ENCODE results near the gene COL4A2.
"Not testable (repeated sequence)": the region's sequence is repeated elsewhere in the genome, so short reads cannot be mapped to it uniquely, and the experiment has no call there.

Gene COL4A2

DNA sequence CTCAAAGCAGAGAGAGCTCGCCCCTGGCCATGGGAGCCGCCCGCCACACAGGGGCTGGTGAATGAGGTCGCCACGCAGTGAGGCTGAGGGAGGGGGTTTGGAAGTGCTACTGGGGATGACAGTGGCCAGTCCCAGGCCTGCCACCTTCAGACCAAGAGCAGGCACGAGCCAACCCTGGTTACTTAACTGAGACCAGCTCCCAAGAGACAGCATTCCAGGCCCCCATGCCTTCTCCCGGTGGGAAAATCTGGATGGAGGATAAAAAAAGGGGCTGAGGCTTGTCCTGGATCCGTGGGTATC lies 211.1 kb downstream of the COL4A2 start:
- no peak for DNase-seq (ENCODE audit: low spot score)

GRCh38 chr13:110518571-110518970 lies 211.5 kb downstream of the COL4A2 start:
- no peak for DNase-seq (ENCODE audit: low spot score)

- DNase-seq (ENCODE audit: low spot score): no peak
Measured at GRCh38 chr13:110519046-110519445, 212.0 kb downstream of the COL4A2 start.

GRCh38 chr13:110519506-110519905 lies 212.4 kb downstream of the COL4A2 start:
- no peak for DNase-seq (ENCODE audit: low spot score)

- no peak for DNase-seq (ENCODE audit: low spot score)
Measured at GRCh38 chr13:110520431-110521295, 213.6 kb downstream of the COL4A2 start.

DNA sequence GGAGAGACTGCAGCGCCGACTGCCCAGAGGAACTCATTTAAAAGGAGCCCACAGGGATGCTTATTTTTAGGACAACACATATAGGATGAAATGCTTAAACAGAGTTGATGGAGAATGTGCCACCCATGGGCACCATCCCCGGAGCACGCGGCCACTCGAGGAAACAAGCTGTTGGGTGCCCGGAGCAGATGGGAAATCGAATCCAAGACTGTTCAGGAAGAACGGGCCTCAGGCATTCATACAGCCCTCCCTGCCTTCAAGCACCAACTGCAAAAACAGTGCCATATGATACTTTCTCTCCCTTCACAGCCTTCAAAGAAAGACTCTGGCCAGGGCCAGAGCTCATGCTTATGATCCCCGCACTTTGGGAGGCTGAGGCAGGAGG lies 214.2 kb downstream of the COL4A2 start:
- no peak for DNase-seq (ENCODE audit: low spot score)

GRCh38 chr13:110521946-110522345 lies 214.9 kb downstream of the COL4A2 start:
- no peak for DNase-seq (ENCODE audit: low spot score)

DNA sequence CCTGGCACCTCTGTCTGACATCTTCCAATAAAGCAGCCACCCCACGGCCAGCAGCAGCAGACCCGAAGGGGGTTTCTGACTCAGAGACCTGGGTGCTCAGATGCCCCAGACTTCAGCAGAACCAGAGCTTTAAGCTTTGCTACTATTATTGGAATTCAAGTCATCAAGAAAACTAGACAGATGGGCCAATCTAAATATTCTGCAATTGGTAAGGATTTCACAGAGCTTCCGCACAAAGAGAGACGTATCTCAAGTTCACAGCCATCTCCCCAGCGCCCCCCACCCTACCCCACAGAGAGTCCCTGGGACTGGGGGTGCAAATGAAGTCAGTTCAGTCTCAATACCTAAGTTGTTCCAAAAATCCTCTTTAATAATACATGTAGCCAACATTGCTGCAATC lies 215.6 kb downstream of the COL4A2 start:
- DNase-seq (ENCODE audit: low spot score): no peak

GRCh38 chr13:110523180-110523579 lies 216.1 kb downstream of the COL4A2 start:
- no peak for DNase-seq (ENCODE audit: low spot score)

DNA sequence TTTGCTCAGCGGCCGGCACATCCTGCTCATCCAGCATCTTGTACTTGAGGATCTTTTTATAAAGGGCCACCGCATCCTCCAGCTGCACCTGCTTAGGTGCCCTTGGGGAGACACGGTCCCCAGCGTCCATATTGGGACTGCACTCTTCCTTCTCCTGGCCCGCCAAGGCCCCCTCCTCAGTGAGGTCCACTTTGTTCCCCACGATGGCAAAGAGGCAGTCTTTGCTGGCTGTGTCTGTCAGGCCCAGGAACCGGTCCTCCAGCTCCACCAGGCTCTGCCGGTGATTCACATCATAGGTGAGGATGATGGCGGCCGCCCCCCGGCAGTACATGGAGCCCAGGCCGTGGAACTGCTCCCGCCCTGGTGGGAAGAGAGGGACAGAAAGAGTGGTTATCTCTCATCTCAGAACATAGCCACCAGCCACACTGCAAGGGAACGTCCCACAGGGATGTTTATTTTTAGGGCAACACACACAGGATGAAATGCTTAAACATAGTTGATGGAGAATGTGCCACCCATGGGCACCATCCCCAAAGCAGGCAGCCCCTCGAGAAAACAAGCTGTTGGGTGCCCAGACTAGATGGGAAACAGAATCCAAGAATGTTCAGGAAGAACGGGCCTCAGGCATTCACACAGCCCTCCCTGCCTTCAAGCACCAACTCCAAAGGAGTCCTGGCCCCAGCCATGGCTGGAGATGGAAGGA lies 216.9 kb downstream of the COL4A2 start:
- no peak for DNase-seq (ENCODE audit: low spot score)

DNA sequence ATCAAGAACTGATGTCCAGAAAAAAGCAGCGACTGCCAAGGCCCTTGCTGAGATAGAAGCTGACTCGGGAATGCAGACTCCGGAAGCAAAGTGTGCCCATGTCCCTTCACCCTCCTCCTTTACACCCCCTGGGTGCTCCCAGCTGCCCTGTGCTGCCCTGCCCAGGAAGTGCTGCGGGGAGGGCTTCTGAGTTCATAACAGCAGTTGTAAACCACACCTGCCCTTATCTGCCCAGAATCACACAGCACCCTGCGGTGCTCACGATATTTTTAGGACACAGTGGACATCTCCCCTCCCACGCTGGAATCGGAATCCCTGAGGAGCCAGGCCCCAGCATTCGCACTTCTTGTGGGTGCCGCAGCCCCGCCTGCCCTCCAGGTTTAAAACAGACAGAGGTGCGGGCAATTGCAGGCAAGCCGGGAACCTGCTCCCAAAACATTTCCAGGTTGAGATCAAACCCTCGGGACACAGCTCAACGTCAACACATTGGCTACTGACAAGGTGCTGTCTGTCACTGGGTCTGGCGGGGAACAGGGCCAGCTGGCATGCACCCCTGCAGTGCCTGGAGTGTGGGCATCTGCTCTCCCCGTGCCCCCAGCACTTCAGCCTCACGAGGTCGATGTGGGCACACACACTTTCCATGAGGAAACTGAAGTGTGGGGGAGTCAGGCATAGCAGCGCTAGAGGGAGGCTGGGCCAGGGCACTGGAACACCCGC lies 217.6 kb downstream of the COL4A2 start:
- peak; percentile 80 for DNase-seq (ENCODE audit: low spot score)

GRCh38 chr13:110525328-110526319 lies 218.5 kb downstream of the COL4A2 start:
- no peak for DNase-seq (ENCODE audit: low spot score)

DNA sequence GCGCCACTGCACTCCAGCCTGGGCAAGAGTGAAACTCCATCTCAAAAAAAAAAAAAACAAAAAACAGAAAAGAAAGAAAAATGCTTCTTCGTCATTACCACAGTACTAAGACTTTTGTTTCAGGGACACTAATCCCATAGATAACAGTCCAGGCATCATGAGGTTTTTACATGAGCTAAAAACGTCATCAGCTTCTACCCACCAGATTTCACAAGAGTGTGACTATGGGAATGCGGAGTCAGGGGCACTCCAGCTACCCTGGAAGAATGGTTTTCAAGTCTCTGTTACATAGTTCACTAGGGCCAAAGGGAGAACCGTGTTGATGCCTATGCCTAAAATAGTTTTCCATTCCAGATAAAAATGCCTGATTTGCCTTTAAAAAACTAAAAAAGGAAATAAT lies 221.3 kb downstream of the COL4A2 start:
- DNase-seq (ENCODE audit: low spot score): no peak

- no peak for DNase-seq (ENCODE audit: low spot score)
Measured at GRCh38 chr13:110528911-110529310, 221.8 kb downstream of the COL4A2 start.

- DNase-seq (ENCODE audit: low spot score): no peak
Measured at GRCh38 chr13:110529522-110530311, 222.6 kb downstream of the COL4A2 start.

DNA sequence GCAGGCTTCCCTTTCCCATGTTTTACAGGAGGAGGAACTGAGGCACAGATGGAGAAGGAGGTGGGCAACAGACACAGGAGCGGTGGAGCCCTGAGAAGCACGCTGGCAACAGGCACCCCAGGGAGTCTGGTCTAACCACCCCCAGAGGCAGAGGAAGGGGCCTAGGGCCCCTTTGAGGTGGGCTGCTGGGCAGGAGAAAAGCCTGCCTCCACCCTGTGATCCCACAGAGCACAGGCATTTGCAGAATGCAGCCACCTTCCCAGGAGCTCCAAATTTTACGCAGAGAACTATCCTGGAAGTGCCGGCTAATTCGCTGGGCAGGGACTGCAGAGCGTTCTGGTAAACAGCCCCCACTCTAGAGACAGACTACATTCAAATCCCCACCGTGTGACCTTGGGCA lies 224.0 kb downstream of the COL4A2 start:
- no peak for DNase-seq (ENCODE audit: low spot score)

- no peak for DNase-seq (ENCODE audit: low spot score)
Measured at GRCh38 chr13:110531671-110532083, 224.6 kb downstream of the COL4A2 start.

DNA sequence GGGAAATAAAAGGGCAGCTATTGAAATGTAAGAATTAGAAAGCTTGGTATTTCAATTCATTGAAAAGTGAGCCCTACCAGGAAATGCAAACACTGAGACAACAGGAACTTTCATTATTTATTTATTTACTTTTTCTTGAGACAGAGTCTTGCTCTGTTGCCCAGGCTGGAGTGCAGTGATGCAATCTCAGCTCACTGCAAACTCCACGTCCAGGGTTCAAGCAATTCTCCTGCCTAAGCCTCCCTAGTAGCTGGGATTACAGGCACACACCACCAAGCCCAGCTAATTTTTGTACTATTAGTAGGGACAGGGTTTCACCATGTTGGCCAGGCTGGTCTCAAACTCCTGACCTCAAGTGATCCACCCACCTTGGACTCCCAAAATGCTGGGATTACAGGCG lies 225.2 kb downstream of the COL4A2 start:
- not testable (repeated sequence) for DNase-seq (ENCODE audit: low spot score)

DNA sequence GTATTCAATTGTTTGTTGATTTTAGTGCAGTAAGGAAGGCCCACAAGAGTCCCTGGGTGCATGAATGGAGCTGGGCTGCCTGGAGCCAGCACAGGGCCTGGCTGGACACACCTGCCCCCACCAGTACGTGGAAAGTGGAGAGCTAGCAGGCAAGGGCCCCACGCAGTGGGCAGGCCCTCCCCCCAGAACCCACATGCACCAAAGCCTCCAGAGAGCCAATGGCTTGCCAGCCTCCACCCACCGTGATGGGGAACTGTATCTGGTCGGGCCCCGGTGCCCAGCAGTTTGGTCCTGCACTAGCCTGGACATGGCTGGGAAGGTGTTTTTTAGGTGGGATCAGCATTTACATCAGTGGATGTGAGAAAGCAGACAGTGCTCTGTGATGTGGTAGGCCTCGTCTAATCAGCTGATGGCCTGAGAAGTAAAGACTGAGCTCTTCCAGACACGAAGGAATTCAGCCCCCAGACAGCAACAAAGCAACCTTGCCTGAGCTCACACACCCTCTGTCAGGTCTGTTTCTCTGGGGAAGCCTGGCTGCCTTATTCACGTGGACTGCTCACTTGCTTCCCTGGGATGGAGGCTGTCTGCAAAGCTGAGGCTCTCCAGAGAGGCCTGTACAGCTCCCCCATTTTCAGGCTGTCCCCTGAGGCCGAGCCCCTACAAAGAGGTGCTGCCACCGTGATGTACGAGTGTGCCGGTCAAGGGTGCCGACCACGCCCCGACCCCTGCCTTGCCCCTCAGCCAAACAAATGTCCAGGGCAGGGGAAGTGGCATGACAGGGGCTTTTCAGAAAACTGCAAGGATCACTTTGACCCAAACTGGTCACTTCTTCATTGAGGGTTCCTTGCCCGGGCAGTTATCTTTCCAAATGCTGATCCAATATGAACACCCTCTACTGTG lies 226.9 kb downstream of the COL4A2 start:
- no peak for DNase-seq (ENCODE audit: low spot score)

GRCh38 chr13:110535526-110535925 lies 228.4 kb downstream of the COL4A2 start:
- DNase-seq (ENCODE audit: low spot score): no peak

Measured in LoVo (cell line).